ENCODE results near the gene CCDC136.

Gene CCDC136

DNA sequence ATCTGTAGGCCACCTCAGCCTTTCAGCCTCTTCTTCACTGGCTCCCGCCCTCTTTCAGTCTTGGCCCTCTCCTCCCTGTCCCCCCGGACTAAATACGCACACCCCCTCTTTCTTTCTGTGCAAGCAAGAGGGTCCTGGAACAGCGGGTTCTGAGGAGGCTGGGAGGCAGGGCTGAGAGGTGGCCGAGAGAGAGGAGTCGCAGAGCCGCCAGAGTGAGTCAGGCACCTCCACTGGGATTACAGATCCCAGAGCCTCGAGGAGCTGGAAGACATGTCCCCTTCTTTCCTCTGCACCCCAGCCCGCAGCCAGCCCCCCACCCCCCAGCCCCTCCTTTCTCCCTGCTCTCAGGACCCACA is 182 bp downstream of the CCDC136 start (continued):
- TF ChIP-seq BACH2 (CRISPR knock-in tag; IDR thresholded peaks at IDR 0.05; ENCODE audit: borderline replicate concordance): no peak
- no peak for TF ChIP-seq TOX (CRISPR knock-in tag; IDR thresholded peaks at IDR 0.05; ENCODE audit: borderline replicate concordance)
- no peak for TF ChIP-seq ISL1 (CRISPR knock-in tag; IDR thresholded peaks at IDR 0.05)
- TF ChIP-seq ZFP30 (CRISPR knock-in tag; IDR thresholded peaks at IDR 0.05): no peak
- TF ChIP-seq GLIS3 (CRISPR knock-in tag; IDR thresholded peaks at IDR 0.05): no peak
- no peak for TF ChIP-seq ARNTL (CRISPR knock-in tag; IDR thresholded peaks at IDR 0.05; ENCODE audit: borderline replicate concordance, low read depth)
- TF ChIP-seq POU6F1 (CRISPR knock-in tag; IDR thresholded peaks at IDR 0.05; ENCODE audit: borderline replicate concordance, low read depth): no peak
- no peak for TF ChIP-seq OSR1 (CRISPR knock-in tag; IDR thresholded peaks at IDR 0.05)

DNA sequence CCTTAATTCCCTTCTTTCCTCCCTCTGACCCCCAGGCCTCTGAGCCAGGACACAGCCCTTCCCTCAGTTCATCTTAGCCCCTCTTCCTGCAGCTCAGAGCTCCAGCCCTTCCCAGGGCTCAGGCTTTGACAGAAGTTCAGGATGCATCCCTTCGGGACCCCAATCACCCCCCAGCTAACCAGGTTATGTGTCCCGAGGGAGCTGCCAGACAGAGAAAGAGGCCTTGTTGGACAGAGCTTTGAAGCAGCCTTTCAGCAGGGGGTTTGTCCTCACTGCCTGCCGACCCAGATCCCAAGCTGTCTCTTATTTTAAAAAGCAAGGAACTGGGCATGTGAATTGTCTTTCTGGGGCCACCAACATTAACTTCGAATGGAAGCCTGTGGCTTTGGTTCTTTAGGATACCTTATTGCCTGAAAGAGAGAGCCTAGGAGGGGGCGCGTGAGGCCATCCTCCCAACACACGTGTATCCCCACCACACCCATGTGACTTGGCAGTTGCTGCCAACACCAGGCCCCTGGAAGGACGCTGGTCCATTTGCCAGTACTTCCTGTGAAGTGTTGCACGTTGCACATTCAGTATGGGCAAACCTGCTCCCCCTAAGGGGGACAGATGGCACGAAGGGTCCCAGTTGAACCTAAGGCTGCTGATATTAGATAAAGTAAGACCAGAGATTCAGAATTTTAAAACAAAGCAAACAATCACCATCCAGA is 858 bp downstream of the CCDC136 start:
- no peak for ATAC-seq
- no peak for TF ChIP-seq PPARA (CRISPR knock-in tag; IDR thresholded peaks at IDR 0.05; ENCODE audit: borderline replicate concordance)
- no peak for TF ChIP-seq POU6F1 (CRISPR knock-in tag; IDR thresholded peaks at IDR 0.05; ENCODE audit: borderline replicate concordance, low read depth)
- TF ChIP-seq CSRNP3 (CRISPR knock-in tag; IDR thresholded peaks at IDR 0.05): no peak

DNA sequence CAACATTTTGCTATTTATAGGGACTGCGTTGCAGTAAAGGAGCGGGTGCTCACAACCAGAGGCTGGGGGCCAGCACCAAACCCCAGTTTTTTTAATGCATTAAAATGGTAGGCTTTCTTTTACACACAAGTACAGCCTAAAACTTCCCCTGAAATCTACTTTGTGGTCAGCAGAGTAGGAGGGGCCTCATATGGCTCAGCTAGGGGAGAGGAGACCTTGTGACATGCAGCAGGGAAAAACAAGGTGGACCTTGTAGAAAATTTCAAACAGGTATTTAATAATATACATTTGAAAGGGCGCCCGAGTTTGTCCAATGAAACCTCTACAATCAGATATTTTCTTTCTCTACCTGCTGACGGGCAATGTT is 1.4 kb downstream of the CCDC136 start:
- no peak for ATAC-seq
- TF ChIP-seq ZNF8 (CRISPR knock-in tag; IDR thresholded peaks at IDR 0.05) (no peak), SNAI2 (CRISPR knock-in tag; IDR thresholded peaks at IDR 0.05) (no peak), ZFP30 (CRISPR knock-in tag; IDR thresholded peaks at IDR 0.05) (no peak)

DNA sequence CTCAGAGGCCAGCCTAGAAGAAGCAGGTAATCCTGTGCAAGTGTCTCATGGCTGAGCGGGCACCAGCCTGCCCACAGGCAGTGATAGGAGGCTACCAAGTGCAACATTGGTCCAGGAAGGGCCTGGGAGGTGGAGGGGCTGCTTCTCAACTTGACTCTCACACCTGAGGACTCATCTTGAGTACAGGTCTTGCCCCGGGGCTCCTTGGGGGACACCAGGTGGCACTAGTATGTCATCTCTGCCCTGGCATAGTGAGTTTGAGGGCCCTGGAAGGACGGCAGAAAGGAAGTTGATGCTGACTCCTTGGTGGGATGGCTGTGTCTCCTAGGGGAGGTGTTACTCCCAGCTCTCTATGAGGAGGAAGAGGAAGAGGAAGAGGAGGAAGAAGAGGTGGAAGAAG is 2.3 kb downstream of the CCDC136 start:
- ATAC-seq: no peak
- TF ChIP-seq, protein P1, sequence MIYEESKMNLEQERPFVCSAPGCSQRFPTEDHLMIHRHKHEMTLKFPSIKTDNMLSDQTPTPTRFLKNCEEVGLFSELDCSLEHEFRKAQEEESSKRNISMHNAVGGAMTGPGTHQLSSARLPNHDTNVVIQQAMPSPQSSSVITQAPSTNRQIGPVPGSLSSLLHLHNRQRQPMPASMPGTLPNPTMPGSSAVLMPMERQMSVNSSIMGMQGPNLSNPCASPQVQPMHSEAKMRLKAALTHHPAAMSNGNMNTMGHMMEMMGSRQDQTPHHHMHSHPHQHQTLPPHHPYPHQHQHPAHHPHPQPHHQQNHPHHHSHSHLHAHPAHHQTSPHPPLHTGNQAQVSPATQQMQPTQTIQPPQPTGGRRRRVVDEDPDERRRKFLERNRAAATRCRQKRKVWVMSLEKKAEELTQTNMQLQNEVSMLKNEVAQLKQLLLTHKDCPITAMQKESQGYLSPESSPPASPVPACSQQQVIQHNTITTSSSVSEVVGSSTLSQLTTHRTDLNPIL (CRISPR knock-in tag; IDR thresholded peaks at IDR 0.05; ENCODE audit: low read depth): no peak
- TF ChIP-seq ZFP30 (CRISPR knock-in tag; IDR thresholded peaks at IDR 0.05) (no peak), GLIS3 (CRISPR knock-in tag; IDR thresholded peaks at IDR 0.05) (no peak), RARB (CRISPR knock-in tag; IDR thresholded peaks at IDR 0.05) (no peak), BACH2 (CRISPR knock-in tag; IDR thresholded peaks at IDR 0.05; ENCODE audit: borderline replicate concordance) (no peak), ESRRG (CRISPR knock-in tag; IDR thresholded peaks at IDR 0.05) (no peak), TOX (CRISPR knock-in tag; IDR thresholded peaks at IDR 0.05; ENCODE audit: borderline replicate concordance) (no peak)

- ATAC-seq: no peak
- TF ChIP-seq TOX (CRISPR knock-in tag; IDR thresholded peaks at IDR 0.05; ENCODE audit: borderline replicate concordance) (no peak), ZFP3 (CRISPR knock-in tag; IDR thresholded peaks at IDR 0.05) (no peak), ESRRG (CRISPR knock-in tag; IDR thresholded peaks at IDR 0.05) (no peak), TCF4 (CRISPR knock-in tag; IDR thresholded peaks at IDR 0.05; ENCODE audit: borderline replicate concordance) (no peak), PPARA (CRISPR knock-in tag; IDR thresholded peaks at IDR 0.05; ENCODE audit: borderline replicate concordance) (no peak), POU6F1 (CRISPR knock-in tag; IDR thresholded peaks at IDR 0.05; ENCODE audit: borderline replicate concordance, low read depth) (no peak)
- TF ChIP-seq, protein P1 (CRISPR knock-in tag; IDR thresholded peaks at IDR 0.05; ENCODE audit: low read depth): no peak
Observed at GRCh38 chr7:128794436-128794835, 2.7 kb downstream of the CCDC136 start.

All from SK-N-SH treated with all-trans-retinoic acid at 6 μM for 48 hours (cell line).